A172 (cell line): ENCODE results near the gene RDH5. TPM values are rescaled to one million over a fixed set of nuclear protein-coding genes. Genes with fewer than 3 reads are reported as not detected.

Experiments used
- DNase-seq: peaks from one replicate; pipeline ENCODE4 v3.0.0-alpha.2; 2015; ENCODE audit warnings: low spot score
- total RNA-seq: library from RNA; depleted of rRNA; stranded (reverse); fragments of >200 nt; shearing (Covaris generic); gene quantifications from 2 replicates; pipeline ENCODE4 v1.2.3, GENCODE V29; 2014

Gene RDH5
- total RNA-seq, 1 experiment from 2014 or later: 2.7 TPM

- DNase-seq: peak; percentile 48
Measured at GRCh38 chr12:55728186-55728938, 8.2 kb downstream of the RDH5 start.

- DNase-seq: peak; percentile 93
Measured at GRCh38 chr12:55728939-55729818, 9.0 kb downstream of the RDH5 start, which contains the start of gene CD63. CD63 (minus strand) TSS chr12:55729009; CDS start chr12:55728341, 668 bp downstream.

- peak; percentile 56 for DNase-seq
Measured at GRCh38 chr12:55729819-55730818, 9.9 kb downstream of the RDH5 start.

- DNase-seq: no peak
Measured at GRCh38 chr12:55732288-55732687, 12.1 kb downstream of the RDH5 start.

GRCh38 chr12:55733021-55733555 is 12.9 kb downstream of the RDH5 start:
- DNase-seq: no peak

GRCh38 chr12:55733858-55734257 is 13.7 kb downstream of the RDH5 start:
- no peak for DNase-seq

- no peak for DNase-seq
Measured at GRCh38 chr12:55734595-55734994, 14.4 kb downstream of the RDH5 start.

GRCh38 chr12:55736076-55736475 is 15.9 kb downstream of the RDH5 start:
- no peak for DNase-seq

- DNase-seq: peak; percentile 52
Measured at GRCh38 chr12:55736780-55737580, 16.8 kb downstream of the RDH5 start.

- DNase-seq: no peak
Measured at GRCh38 chr12:55737581-55738122, 17.5 kb downstream of the RDH5 start.

- DNase-seq: peak; percentile 71
Measured at GRCh38 chr12:55738123-55739024, 18.2 kb downstream of the RDH5 start.

- DNase-seq: no peak
Measured at GRCh38 chr12:55739025-55739378, 18.8 kb downstream of the RDH5 start.

- DNase-seq: no peak
Measured at GRCh38 chr12:55741931-55742680, 21.9 kb downstream of the RDH5 start.

- peak; percentile 65 for DNase-seq
Measured at GRCh38 chr12:55742719-55743405, 22.7 kb downstream of the RDH5 start, which contains the start of gene GDF11. GDF11 (plus strand) TSS chr12:55743122; CDS start chr12:55743317, 195 bp downstream.

- DNase-seq: no peak
Measured at GRCh38 chr12:55743406-55744339, 23.5 kb downstream of the RDH5 start.

- DNase-seq: no peak
Measured at GRCh38 chr12:55744340-55745030, 24.3 kb downstream of the RDH5 start.
